OCI-LY3 (cell line): Measurements from ENCODE around the gene LSG1.

Source experiments
- EZH2phosphoT487 ChIP-seq: fragments of 200-600 bp; shearing (Covaris generic); IDR thresholded peaks from 2 replicates; pipeline ENCODE4 v1.6.1; 2018; ENCODE audit warnings: antibody characterized with exemption, mixed run types, low read depth
- TF ChIP-seq, protein P1 (sequence below): fragments of 200-600, 300-600 bp; sonication (generic); IDR thresholded peaks from 2 replicates; pipeline ENCODE4 v1.5.1; 2014; ENCODE audit warnings: antibody characterized with exemption, low read length, low read depth

DNA sequence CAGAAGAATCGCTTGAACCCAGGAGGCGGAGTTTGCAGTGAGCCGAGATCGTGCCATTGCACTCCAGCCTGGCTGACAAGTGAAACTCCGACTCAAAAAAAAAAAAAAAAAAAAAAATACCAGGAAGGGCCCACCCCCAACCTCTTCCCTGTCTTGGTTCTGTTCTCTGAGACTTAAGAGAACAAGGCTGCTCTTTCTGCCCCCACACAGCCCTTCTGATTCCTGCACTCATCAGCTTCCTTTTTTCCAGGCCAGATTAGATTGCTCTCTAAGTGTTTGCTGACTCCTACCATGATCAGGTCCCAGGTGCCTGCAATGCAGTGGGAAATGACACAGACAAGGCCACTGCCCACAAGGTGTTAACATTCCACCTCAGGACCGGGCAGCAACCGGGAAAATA is 51.8 kb downstream of the LSG1 start:
- TF ChIP-seq, protein P1, sequence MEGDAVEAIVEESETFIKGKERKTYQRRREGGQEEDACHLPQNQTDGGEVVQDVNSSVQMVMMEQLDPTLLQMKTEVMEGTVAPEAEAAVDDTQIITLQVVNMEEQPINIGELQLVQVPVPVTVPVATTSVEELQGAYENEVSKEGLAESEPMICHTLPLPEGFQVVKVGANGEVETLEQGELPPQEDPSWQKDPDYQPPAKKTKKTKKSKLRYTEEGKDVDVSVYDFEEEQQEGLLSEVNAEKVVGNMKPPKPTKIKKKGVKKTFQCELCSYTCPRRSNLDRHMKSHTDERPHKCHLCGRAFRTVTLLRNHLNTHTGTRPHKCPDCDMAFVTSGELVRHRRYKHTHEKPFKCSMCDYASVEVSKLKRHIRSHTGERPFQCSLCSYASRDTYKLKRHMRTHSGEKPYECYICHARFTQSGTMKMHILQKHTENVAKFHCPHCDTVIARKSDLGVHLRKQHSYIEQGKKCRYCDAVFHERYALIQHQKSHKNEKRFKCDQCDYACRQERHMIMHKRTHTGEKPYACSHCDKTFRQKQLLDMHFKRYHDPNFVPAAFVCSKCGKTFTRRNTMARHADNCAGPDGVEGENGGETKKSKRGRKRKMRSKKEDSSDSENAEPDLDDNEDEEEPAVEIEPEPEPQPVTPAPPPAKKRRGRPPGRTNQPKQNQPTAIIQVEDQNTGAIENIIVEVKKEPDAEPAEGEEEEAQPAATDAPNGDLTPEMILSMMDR, result no peak
- TF ChIP-seq EZH2phosphoT487, result no peak
